CD4-positive, alpha-beta T cell treated with Interleukin-15 for 4 hours (primary cell): ENCODE data around the gene NR5A1.

ENCODE experiments used
- DNase-seq: peaks from one replicate; pipeline ENCODE4 v3.0.0-alpha.2; 2020; ENCODE audit warnings: low spot score

Gene NR5A1

DNA sequence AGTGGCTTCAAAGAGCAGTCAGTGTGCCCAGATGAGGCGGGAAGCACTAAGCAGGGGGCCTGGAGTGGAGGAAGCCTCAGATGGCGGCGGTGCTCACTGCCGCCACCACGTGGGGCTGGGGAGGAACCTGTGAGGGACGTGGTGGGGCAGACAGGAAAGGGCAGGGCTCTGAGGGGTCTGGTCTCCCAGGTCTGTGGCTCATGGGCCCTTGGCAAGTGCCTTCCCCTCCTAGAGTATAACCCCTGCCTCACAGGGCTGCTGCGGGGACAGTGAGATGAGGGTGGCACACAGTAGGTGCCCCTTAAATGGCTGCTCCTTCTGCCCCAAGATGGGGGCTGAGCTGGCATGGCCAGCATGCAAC lies 26.6 kb downstream of the NR5A1 start:
- DNase-seq: no peak

DNA sequence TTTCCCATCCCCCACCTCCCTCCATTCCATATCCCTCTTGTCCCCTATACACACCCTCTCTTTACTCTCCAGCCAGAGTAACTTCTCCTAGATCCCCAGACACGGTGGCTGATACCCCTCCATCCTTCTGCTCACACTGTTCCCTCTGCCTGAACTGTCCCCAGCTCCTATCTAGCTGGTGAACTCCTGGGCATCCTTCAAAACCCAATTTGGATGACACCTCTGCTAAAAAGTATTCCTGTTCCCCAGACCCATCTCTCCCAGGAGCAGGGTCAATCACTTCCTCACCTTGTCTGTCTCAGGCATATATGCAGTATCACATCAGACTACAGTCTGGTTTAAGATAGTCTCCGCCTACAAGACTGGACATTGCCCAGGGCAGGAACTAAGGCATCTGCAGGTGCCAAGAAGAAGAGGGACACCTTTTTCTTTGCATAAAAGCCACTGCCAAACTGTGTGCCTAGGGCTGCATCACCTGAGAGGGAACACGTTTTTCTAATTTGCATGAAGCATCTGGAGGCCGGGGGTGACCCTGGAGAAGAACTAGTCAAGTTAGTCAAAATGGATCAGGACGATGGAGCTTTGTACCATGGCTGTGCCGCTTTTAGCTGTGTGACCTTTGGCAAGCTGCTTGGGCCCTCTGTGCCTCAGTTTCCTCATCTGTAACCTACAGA lies 27.1 kb downstream of the NR5A1 start:
- no peak for DNase-seq

GRCh38 chr9:124479371-124479770 lies 27.8 kb downstream of the NR5A1 start:
- no peak for DNase-seq

- DNase-seq: no peak
Measured at GRCh38 chr9:124478354-124478753, 28.8 kb downstream of the NR5A1 start.

GRCh38 chr9:124477648-124478285 lies 29.4 kb downstream of the NR5A1 start:
- no peak for DNase-seq

GRCh38 chr9:124477211-124477647 lies 30.0 kb downstream of the NR5A1 start:
- DNase-seq: no peak

GRCh38 chr9:124475868-124476690 lies 31.1 kb downstream of the NR5A1 start:
- DNase-seq: no peak

DNA sequence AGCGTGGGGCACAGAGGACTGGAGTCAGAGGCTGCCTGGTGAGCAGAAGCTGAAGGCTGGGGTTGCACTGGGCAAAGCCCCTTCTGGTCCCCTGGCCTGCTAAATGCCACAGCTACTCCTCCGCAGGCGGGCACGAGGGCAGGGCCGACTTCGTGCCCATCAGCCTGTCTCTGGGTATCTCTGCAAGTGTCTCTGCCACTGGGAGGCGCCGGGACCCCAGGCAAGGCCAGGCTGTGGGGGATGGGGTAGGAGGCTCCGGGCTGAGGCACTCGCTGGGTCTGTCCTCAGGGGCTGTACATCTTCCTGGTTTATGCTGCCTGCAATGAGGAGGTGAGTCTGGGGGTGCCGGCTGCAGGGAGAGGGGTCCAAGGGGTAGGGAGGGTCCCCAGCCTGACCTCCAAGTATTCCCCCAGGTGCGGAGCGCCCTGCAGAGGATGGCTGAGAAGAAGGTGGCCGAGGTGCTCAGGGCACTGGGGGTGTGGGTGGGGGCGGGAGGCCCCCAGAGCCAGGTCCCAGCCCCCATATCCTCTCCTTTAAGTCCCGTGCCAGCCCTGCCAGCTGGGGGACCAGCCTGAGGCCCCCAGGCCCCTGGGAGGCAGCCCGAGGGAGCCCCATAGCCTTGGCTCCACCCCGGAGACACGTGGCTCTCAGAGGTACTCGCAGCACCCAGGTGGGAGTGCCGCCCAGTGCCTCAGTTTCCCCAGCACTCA lies 31.9 kb downstream of the NR5A1 start:
- DNase-seq: no peak

DNA sequence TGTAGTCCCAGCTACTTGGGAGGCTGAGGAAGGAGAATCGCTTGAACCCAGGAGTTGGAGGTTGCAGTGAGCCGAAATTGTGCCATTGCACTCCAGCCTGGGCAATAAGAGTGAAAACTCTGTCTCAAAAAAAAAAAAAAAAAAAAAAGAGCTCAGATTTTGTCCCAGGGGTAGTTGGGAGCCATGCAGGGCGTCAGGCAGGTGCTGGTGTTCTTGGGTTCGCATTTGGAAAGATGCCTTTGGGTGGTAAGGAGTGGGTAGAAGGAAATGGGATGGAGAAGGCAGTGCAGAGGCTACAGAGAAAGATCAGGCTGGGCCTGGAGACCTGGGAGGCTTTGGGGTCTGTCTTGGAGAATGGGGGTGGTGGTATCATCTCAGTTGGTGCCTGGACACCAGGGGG lies 33.0 kb downstream of the NR5A1 start:
- no peak for DNase-seq

DNA sequence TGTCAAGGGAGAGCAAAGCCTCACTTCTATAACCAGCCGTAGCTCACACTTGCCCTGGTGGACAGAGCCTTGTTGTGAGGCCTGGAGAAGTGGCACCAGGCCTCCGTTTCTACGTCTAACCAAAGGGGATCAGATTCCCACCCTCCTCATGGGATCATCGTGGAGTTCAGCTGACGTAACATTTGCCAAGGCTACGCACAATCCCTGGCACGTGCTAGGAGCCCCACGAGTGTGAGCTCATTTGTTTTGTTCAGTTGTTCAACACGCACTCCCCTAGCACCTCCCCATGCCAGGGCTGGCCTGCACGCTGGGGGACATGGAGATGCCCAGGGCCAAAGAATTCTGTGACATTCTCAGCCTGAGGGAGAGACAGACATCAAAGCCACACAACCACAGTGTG lies 33.9 kb downstream of the NR5A1 start:
- no peak for DNase-seq

DNA sequence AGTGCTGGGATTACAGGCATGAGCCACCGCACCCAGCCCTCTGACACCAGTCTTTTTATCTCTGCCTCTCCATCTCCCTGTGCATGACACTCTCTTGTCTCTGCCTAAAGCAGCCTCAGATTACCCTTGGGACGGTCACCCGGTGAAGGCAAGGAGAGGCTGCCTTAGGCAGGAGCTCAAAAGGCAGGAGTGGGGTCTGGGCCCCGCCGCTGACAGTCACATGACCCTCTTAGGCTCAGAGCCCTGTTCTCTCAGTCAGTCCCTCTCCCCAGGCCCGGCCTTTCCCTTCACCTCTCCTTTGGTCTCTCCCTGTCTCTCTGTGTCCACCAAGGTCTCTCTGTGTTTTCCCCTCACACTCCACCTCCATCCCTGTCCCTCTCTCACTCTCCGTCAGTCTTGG lies 34.4 kb downstream of the NR5A1 start:
- DNase-seq: no peak

DNA sequence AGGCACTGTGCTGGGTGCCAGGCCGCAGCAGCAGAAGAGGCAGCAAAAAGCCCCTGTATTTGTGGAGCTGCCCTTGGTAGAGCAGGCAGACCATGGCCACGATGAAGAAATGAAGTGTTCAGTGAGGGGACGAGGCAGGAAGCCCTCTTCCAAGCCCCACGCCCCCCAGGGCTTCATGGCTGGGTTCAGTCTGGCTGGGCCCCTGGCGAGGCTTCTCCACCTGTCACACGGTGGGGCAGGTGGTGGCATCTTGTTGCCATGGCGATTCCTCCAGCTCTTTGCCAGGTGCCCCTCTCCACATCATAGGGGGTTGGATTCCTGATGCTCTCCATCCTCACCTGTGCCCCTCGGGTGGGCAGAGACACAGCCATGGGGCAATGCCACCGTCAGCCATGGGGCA lies 35.4 kb downstream of the NR5A1 start:
- DNase-seq: no peak

GRCh38 chr9:124470726-124471125 lies 36.5 kb downstream of the NR5A1 start:
- no peak for DNase-seq

DNA sequence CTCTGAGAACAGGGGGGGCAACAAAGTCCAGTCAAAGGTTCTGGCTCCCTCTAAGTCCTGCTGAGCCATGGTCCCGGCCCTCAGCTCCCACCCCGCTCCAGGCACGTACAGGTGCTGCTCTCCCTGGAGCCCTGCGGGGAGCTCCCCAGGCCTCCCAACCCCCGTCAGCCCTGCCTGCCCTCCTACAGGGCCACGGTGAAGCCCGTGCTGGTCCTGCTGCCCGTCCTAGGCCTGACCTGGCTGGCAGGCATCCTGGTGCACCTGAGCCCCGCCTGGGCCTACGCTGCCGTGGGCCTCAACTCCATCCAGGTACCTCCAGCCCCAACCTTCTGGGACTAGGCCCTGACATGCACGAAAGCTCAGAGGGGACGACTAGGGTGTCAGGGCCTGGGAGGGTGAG lies 36.9 kb downstream of the NR5A1 start:
- no peak for DNase-seq

DNA sequence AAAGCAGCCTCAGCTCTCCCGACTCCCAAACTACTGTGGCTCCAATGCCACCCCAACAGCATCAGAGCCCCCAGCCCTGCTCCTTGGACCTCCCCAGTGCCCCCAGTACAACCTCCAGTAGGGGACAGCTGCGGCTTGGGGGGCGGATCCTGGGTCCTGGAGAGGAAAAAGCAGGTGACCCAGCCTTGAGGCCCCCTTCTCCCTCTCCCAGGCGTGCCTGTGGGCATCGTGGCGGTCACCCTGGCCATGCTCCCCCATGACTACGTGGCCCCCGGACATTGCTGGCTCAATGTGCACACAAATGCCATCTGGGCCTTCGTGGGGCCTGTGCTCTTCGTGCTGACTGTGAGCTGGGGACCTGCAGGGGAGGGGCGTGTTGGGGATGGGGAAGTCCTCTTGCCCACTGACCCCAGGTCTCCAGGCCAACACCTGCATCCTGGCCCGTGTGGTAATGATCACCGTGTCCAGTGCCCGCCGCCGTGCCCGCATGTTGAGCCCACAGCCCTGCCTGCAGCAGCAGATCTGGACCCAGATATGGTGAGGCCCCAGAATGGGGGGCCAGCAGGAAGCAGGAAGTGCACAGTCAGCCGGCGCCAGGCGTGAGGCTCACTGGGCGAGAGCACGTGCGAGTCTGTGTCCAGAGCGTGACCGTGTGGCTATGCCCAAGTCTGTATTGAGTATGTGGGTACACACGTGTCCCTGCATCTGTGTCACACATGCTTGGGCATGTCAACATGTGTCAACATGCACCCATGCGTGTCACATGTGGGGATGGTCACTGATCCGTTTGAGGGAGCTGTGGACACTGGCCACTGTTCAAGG lies 38.0 kb downstream of the NR5A1 start:
- no peak for DNase-seq

DNA sequence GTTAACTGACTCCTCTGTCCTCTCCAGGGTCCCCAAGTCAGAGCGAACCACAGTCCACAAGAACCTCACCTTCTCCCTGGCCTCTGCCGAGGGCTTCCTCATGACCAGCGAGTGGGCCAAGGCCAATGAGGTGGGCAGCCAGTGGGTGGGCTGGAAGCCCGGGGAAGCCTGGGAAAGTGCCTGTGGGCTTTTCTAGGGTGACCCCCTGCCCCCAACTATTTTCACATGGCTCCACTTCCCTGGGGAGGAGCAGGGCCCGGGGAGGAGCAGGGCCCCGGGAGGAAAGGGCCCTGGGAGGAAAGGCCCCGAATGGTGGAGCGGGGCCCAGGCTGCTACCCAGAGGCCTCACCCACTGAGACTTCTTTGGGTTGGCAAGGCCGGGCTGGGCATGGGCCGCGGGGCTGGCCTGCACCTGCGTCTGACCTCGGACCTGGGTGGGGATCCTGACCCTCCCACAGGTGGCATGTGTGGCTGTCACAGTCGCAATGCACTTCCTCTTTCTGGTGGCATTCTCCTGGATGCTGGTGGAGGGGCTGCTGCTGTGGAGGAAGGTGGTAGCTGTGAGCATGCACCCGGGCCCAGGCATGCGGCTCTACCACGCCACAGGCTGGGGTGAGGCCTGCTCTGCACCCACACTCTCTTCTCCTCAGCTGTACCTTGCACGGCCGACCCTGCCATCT lies 39.0 kb downstream of the NR5A1 start:
- DNase-seq: no peak

DNA sequence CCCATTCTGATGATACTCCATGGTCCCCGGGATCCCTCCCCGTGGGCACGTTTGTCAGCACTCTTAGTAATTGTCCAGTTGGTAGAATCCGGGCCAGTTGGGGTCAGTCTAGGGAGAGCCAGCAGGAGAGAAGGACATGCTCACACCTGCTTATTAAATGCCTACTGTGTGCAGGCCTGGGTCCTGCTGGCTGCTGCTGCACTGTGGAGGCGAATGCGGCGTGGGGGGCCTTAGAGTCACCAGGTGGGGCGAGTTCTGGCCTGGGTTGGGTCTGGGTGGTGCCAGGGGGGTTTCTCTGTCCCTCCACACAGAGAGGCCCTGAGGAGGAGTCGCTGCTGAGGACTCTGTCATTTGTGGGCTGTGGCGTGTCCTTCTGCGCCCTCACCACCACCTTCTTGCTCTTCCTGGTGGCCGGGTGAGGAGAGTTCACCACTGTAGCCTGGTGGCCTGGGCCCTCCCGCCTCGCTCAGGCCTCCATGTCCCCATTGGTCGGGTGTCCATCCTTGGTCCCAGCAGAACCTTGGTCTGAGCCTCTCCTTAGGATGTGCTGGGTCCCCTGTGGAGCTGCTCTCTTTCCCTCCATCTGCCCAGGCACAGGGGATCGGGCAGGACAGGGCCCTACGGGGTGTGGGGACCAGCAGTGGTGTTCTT lies 39.7 kb downstream of the NR5A1 start:
- DNase-seq: no peak

DNA sequence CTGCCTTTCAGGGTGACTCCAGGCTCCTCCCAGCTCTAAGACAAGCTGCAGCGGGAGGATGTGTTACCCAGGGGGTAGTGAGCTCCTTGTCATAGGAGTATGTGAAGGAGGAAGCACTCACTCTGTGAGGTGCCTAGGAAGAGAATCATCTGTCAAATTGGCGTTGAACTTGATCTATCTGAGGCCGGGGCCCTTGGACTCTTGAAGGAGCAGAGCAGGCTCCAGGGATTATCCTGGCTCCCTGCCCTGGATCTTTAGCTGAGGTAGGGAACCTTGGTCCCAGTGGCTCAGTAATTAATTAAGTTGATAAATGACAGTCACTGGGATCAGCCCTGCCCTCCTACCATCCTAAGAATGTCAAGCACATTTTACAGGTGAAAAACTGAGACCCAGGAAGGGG lies 41.5 kb downstream of the NR5A1 start:
- no peak for DNase-seq

DNA sequence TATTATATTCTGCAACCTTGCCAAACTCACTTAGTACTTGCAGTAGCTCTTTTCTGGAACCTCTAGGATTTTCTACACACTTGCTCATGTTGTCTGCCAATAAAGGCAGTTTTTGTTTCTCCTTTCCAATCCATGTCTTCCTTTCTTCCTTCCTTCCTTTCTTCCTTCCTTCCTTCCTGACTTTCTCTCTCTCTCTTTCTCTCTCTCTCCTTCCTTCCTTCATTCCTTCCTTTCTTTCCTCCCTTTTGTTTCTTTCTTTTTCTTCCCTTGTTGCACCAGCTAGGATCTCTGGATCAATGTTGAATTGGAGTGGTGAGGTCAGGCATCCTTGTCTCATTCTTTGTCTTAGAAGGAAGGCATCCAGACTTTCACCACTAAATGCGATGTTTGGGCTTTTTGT lies 44.5 kb downstream of the NR5A1 start:
- no peak for DNase-seq

GRCh38 chr9:124458441-124458840 lies 48.8 kb downstream of the NR5A1 start:
- DNase-seq: no peak
